Activated T-helper 1 cell treated with anti-CD3 and anti-CD28 coated beads, Interleukin-2, amount 50 U/mL, for 16 hours (primary cell): ENCODE results near the gene ZNF440.
"Not testable (repeated sequence)": the region's sequence is repeated elsewhere in the genome, so short reads cannot be mapped to it uniquely, and the experiment has no call there.

ENCODE experiments used
- DNase-seq, 2 donors: peaks; one replicate each; pipeline ENCODE4 v3.0.0-alpha.2; 2020; ENCODE audit warnings: low read depth in 1 of 2, low spot score in 1 of 2

The ZNF440 gene

DNA sequence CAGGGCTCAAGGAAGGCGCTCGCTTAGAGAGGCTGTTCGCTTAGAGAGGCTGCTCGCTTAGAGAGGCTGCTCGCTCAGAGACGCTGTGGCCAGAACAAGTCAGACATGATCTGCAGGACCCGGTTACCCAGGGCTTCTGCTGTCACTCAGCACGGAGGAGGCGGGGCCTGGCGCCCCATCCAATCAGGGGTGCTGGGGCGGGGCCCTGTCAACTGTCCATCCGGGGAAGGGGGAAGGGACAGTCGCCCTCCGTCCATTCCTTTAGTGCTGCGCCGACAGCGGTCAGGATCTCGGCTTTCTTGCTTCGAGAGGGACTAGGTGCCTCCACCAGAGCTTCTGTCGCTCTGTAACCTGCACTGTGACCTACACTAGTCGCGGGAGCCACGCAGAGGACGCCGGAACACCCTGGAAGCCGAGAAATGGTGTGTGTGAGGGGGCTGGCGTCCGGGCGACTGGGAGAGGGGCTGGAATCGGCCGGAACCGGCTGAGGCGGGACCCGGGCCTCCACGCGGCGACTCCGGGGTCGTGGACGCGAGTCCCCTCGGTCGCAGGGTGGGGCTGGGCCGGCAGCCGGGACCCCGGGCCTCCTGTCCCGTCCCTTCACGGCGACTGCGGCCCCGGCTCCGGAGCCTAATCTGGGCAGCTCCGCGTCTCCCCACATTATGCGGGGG lies at the start of gene ZNF440:
Gene ZNF440 (plus strand): TSS at position 245 of the 671 bp plus-strand sequence. CDS start 175 bp downstream, at position 420.
- peak; percentile 68 to 70 for DNase-seq

DNA sequence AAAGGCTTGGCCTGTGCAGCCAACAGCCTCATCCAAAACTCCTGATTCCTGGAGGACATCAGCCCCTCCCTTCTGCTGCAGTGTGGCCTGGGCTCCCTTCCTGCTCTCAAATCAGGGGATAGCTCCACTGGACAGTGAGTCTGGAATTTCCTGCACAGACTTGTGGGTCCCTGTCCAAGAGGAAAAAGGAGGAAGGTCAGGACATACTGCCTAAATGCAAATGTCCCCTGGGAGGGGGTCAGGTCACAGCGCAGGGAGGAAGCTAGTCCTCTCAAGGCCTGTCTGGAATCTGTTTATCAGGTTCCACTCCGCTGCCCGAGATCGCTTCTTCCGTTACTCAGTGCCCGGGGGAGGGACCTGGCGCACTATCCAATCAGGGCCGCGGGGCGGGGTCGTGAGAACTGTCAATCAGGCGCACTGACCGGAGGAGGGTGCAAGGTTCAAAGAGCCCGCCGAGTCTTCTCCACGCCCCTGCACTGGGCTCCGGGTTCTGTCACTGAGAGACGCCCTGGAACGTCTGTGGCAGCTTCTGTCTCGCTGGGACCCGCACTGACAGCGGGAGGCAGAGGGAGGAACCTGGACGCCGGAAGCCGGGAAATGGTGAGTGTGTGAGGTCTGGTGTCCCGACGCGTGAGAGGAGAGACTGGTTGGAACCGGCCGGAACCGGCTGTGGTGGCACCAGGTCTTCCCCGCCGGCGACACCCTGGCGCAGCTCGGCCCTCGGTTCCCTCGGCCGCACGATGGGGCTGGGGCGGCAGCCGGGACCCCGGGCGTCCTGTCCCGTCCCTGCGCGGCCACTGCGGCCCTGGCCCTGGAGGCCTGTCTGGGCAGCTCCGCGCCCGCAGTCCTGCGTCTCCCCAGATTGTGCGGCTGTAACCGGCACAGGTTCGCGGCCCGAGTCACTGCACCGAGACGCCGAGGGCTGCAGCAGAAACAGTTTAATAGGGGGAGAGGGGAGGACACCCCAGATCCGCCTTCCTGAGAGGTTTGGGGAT lies 47.2 kb upstream of the ZNF440 start, which contains the start of gene ZNF441:
Gene ZNF441 (plus strand): TSS at position 404 of the 995 bp plus-strand sequence. CDS start 194 bp downstream, at position 598.
- DNase-seq, result peak; percentile 80 to 88

DNA sequence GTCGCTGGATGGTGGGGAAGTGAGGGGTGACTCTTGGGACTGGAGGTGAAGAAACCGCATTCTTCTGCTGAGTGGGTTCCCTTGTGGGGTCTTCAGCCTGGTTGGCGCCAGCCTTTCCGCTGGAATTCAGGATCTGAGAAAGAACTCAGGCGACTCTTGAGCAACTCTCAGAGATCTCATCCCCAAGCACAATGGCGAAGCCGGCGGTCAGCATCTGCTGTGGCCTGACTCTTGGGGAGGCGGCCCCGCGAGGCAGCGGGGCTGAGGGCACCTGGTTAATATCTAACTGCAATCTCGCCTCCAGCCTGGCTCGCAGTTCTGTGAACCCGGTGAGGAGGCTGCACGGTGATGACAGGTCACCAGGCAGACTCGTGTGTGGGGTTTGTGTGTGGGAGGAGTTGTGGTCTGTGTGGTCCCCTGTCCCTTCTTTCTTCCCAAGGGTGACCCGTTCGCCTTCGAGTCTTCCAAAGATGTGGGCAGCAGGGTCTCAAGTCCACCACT lies 46.4 kb upstream of the ZNF440 start:
- DNase-seq, result peak in 1 of 2 donors; percentile 3

DNA sequence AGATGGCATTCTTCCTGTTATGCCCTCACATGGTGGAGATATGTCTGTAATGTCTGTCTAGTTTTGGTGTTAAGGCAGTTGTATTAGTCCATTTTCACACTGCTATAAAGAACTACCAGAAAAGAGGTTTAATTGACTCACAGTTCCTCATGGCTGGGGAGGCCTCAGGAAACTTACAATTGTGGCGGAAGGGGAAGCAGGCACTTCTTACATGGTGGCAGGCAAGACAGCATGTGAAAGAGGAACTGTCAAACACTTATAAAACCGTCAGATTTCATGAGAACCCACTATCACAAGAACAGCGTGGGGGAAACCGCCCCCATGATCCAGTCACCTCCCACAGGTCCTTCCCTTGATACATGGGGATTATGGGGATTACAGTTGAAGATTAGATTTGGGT lies 44.1 kb upstream of the ZNF440 start:
- no peak for DNase-seq

DNA sequence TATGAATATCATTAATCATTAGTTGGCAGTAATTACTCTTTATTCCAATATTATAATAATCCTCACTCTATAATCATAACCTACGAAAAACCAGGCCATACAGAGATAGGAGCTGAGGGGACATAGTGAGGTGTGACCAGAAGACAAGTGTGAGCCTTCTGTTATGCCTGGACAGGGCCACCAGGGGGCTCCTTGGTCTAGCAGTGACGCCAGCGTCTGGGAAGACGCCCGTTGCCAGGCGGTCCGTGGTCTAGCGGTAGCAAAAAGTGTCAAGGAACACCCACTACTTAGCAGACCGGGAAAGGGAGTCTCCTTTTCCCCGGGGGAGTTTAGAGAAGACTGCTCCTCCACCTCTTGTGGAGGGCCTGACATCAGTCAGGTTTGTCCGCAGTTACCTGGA lies 42.6 kb upstream of the ZNF440 start:
- DNase-seq, result not testable (repeated sequence)

DNA sequence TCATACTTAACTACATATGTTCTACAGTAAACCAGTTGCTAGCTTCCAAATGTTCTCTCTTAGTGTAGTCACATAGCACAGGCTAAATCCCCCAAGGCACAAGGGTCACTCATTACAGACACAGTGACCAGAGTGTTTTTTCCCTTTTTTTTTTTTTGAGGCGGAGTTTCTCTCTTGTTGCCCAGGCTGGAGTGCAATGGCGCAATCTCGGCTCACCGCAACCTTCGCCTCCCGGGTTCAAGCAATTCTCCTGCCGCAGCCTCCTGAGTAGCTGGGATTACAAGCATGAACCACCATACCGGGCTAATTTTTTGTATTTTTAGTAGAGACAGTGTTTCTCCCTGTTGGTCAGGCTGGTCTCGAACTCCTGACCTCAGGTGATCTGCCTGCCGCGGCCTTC lies 37.4 kb upstream of the ZNF440 start:
- not testable (repeated sequence) for DNase-seq

DNA sequence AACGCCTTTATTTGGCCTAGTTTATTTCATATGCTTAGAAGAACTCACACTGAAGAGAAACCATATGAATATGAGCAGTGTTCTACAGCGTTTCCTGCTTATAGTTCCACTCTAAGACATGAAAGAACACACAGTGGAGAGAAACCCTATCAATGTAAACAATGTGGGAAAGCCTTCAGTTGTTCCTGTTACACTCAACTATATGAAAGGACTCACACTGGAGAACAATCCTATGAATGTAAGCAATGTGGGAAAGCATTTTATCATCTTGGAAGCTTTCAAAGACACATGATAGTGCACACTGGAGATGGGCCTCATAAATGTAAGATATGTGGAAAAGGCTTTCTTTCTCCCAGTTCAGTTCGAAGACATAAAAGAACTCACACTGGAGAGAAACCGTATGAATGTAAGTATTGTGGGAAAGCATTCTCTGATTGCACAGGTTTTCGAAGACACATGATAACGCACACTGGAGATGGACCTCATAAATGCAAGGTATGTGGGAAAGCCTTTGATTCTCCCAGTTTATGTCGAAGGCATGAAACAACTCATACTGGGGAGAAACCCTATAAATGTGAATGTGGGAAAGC lies 33.5 kb upstream of the ZNF440 start:
- DNase-seq, result no peak

DNA sequence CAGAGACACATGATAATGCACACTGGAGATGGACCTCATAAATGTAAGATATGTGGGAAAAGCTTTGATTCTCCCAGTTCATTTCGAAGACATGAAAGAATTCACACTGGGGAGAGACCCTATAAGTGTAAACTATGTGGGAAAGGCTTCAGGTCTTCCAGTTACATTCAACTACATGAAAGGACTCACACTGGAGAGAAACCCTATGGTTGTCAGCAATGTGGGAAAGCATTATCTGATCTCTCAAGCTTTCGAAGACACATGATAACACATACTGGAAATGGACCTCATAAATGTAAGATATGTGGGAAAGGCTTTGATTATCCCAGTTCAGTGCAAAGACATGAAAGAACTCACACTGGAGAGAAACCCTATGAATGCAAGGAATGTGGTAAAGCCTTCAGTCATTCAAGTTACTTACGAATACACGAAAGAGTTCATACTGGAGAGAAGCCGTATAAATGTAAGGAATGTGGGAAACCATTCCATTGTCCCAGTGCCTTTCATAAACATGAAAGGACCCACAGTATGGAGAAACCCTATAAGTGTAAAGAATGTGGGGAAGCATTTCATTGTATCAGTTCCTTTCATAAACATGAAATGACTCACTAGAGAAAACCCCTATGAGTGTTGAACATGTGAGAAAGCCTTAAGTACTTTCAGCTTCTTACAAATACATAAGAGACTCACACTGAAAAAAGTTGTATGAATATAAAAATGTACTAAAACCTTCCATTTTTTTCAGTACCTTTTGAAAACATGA lies 32.6 kb upstream of the ZNF440 start:
- DNase-seq, result no peak

DNA sequence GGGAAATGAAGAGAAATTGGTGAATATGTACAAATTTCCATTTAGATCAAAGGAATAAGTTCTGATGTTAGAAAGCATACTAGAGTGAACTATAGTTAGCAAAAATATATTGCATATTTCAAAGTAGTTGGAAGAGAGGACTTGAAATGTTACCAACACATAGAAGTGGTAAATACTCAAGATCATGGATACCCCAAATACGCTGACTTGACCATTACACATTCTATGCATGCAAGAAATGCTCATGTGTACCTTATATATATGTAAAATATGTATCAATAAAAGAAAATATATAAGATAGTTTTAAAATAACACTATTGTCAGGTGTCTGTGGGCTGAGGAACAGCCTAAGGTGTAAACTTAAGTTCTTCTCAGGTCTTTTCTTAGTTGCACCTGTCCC lies 30.3 kb upstream of the ZNF440 start:
- DNase-seq, result no peak

DNA sequence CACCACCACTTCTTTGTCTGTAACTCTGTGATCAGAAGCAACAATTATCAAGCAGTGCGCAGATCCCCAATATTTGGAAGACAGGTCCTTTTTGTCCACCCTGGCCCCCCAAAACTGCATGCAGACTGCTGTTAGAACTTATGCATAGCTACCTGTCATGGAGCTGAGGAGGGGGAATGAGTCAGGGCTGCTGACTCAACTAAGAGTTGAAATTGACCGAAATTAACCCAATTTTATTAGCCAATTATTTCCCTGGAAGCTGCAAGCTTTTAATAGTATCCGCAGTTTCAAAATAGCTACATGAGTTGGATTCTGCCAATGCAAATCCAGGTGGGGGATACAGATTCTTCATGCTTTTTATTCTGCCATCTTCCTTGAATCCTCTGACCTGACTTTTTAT lies 29.7 kb upstream of the ZNF440 start:
- no peak for DNase-seq

DNA sequence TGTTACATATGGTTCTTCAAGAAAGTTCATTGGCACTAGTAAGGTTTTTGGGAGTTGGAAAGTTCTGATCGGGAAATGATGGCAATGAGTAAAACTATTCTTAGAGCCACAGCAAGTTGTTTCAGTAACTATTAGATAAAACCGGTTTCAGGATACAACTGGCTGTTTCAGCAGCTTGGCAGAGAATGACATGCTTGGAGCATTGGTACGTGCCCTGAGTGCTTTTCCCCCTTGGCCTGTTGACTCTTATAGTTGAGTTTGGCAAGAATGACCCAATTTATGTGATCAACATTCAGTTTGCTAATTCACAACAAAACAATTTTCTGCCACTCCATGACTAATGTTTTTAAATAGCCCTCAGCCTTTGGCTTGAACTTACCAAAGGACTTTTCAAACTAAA lies 26.5 kb upstream of the ZNF440 start:
- no peak for DNase-seq

DNA sequence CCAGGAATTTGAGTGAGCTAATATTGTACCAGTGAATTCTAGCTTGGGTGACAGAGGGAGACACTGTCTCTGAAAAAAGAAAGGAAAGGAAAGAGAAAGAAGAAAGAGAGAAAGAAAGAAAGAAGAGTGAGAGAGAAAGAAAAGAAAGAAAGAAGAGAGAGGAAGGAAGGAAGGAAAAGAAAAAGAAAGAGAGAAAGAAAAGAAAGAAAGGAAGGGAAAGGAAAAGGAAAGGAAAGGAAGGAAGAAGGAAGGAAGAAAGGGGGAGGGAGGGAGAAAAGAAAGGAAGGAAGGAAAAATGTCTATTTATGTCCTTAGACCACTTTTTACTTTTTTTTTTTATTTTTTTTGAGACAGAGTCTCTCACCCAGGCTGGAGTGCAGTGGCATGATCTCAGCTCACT lies 21.1 kb upstream of the ZNF440 start:
- no peak for DNase-seq

DNA sequence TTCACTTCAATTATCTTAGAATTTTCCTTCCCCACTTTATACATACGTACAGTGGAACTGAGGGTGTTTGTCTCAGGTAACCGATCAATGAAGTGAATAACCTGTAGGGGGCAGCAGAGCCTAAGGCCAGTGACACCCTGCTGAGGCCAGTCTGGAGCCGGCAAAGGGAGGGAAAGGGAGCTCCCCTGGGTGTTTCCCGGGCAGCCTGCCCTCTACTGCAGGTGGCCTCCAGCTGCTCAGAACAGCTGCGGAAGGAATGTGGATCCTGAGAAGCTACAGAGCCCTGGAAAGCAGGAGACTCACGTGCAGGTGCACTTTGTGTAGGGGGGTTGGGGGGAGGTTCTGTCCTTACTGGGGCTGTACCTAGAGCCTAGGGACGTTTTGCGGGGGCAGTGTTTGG lies 16.6 kb upstream of the ZNF440 start:
- DNase-seq, result peak; percentile 36 to 53

DNA sequence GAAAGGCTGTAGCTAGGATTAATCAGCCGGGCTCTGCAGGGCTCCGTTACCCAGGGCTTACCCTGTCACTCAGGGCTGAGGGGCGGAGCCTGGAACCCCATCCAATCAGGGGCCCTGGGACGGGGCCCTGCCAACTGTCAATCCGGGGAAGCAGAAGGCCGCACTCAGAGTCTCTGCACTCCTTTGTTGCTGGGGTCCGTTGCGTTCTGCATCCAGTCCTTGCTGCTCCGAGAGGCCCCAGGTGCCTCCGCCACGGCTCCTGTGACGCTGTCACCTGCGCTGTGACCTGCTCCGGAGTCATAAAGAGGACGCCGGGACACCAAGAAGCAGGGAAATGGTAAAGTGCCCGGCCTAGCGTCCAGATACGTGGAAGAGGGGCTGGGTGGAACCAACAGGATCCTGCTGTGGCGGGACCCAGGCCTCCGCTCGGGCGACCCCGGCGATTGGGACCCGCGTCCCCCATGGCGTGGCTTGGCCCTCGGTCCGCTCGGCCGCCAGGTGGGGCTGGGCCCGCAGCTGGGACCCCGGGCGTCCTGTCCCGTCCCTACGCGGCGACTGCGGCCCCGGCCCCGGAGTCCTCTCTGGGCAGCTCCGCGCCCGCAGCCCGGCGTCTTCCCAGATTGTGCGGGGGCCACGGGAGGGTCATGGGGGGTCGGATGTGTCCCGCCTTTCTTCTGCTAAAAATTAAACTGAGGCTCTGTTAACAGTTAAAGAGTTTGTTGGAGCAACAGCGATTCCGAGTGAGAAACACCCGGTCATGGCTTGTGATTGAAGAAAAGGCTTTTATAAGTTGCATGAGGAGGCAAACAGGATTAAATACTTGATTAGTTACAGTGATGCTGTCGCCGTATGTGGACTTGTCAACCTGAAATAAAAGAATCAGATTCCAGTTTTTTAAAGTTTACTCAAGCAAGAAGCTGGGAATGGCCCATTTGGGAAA lies 15.4 kb upstream of the ZNF440 start, which contains the start of gene ZNF491:
Gene ZNF491 (plus strand): TSS at position 133 of the 940 bp plus-strand sequence. CDS start 7,431 bp downstream, outside the sequence.
- DNase-seq, result peak; percentile 61 to 67

DNA sequence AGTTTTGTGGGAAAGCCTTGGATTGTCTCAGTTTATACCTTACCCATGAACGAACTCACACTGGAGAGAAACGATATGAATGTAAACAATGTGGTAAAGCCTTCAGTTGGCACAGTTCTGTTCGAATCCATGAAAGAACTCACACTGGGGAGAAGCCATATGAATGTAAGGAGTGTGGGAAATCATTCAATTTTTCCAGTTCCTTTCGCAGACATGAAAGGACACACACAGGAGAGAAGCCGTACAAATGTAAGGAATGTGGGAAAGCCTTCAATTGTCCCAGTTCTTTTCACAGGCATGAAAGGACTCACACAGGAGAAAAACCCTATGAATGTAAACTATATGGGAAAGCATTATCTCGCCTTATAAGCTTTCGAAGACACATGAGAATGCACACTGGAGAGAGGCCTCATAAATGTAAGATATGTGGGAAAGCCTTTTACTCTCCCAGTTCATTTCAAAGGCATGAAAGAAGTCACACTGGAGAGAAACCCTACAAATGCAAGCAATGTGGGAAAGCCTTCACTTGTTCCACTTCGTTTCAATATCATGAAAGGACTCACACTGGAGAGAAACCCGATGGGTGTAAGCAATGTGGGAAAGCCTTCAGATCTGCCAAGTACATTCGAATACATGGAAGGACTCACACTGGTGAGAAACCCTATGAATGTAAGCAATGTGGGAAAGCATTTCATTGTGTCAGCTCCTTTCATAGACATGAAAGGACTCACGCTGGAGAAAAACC lies 7.5 kb upstream of the ZNF440 start:
- DNase-seq, result no peak

DNA sequence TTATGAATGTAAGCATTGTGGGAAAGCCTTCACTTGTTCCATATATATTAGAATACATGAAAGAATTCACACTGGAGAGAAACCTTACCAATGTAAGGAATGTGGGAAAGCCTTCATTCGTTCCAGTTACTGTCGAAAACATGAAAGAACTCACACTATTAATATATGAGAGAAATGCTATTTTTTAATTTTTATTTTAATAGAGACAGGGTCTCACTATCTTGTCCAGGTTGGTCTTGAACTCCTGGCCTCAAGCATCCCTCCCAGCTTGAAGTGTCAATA lies 7.0 kb upstream of the ZNF440 start:
- no peak for DNase-seq

DNA sequence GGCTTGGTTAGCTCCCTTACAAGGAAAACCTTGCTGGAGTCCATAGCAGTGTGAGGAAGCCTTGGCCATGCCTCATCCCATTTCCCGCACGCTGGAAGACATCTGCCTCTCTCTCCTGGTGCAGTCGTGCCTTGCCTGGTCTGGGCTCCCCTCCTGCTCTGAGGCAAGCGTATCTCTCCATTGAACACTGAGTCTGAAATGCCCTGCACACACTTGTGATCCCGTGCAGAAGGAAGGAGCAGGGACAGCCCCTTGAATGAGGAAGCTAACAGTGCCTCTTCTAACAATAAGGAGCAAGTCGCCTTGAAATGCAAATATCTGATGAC lies 407 bp upstream of the ZNF440 start:
- no peak for DNase-seq

DNA sequence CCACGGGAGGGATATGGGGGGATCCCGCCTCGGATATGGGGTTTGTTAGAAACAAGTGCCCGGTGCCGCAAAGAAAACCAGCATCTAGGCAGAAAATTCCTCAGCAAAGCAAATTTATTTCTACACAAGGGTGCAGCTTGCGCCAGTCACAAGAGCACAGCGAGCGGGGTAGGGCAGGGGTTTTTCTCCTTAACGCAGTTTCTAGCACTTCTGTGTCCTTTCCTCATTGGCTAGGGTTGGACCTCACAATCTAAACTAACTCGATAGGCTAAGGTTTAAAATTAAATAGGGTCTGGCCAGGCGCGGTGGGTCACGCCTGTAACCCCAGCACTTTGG lies 595 bp downstream of the ZNF440 start:
- DNase-seq, result no peak

DNA sequence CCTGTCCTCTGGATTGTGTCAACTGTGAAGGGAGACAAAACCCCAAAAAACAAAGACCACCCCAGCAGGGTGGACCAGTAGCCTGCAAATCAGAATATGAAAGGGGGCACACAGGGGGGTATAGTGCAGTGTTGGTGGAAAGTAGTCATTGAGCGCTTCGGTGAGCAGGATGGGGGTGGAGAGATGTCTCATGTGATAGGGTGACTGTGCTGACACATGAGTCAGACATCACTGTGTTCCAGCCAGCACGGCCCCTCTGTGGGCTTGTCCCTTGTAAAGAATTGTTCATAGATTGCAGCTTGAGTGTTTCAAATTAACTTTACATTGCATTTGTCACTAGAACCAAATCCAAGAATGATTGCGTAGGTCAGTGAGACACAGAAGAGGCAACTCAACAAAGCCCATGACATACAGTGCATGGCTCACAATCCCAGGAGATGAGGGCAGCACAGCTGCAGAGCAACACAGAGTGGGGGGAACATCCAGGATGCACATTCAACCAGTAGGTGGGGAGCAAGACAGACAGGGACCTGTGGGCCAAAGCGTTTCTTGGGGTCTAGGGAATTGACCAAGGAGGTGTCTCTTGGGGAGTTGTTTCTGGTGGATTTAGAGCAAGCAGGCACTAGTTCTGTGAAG lies 7.5 kb downstream of the ZNF440 start:
- DNase-seq, result no peak
